Amniotic epithelial cell (primary cell): ENCODE data around the gene PKDCC.
"Not testable (repeated sequence)": the region's sequence is repeated elsewhere in the genome, so short reads cannot be mapped to it uniquely, and the experiment has no call there.

ENCODE experiments used
- DNase-seq: peaks from one replicate; pipeline ENCODE4 v3.0.0-alpha.2; 2010; ENCODE audit warnings: low read depth

Gene PKDCC

GRCh38 chr2:42030829-42031228 is 17.0 kb upstream of the PKDCC start:
- DNase-seq: no peak

DNA sequence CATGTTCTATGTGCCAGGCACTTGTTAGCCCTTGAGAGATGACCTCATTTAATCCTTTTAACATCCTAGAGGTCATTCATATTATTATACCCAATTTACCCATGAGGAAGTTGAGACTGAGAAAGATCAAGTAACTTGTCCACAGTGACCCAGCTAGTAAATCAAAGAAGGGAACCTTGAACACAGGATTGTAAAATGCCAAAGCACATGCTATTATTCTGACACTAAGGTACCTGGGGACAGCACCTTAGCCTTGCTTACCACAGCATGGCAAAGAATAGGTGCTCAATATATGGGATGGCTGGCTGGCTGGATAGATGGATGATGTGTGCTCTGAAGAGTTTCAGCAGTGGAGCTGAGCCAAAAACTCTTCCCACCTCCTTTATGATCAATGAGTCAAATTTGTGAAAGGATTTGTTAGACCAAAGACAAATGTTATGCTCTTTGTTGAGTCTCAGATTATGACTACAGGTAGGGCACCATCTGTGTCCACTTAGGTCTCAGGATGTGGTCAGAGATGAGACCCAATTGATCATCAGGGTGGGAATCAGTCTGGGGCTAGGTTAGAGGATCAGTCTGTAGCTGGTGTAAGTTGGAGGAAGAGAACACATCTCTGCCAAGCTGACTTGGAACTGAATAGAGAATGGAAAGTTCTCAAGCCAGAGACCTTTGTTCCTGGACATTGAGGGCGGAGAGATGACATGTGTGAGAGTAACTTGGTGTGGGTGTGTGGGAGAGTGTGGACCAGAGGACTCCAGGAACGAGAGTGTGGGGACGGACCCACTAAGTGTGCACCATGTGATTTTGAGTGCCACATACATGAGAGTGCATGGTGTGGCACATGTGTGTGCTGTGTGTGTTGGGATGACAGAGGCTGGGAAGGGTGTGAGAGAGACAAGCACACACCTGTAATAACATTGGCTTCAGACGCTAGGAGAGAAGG is 16.3 kb upstream of the PKDCC start:
- no peak for DNase-seq

- DNase-seq: no peak
Observed at GRCh38 chr2:42032224-42032620, 15.6 kb upstream of the PKDCC start.

- no peak for DNase-seq
Observed at GRCh38 chr2:42032745-42033144, 15.1 kb upstream of the PKDCC start.

DNA sequence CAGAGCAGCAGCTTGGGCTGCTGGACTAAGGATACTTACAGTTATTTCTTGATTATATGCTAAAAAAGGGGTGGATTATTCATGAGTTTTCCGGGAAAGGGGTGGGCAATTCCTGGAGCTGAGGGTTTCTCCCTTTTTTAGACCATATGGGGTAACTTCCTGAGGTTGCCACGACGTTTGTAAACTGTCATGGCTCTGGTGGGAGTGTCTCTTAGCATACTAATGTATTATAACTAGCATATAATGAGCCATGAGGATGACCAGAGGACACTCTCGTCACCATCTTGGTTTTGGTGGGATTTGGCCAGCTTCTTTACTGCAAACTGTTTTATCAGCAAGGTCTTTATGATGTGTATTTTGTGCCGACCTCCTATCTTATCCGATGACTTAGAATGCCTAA is 13.7 kb upstream of the PKDCC start:
- not testable (repeated sequence) for DNase-seq

DNA sequence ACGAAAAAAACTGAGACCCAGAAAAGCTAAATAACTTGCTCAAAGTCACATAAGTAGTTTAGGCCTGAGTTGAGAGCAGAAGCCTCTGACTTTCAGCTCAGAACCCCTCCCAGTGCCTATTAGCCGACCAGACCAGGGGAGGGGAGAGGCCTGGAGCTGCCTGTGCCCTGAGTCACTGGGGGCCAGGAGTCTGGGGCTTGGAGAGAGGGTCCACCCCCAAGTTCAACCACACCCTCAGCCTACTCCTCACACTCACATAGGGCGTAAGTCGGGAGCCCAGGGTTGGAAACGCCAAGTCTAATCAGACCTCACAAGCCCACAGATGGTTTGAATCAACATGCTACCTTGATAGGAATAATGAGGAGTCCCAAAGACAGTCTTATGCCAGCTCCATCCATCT is 12.6 kb upstream of the PKDCC start:
- no peak for DNase-seq

- no peak for DNase-seq
Observed at GRCh38 chr2:42036413-42036812, 11.4 kb upstream of the PKDCC start.

- DNase-seq: no peak
Observed at GRCh38 chr2:42036940-42037339, 10.9 kb upstream of the PKDCC start.

- no peak for DNase-seq
Observed at GRCh38 chr2:42040643-42041278, 7.1 kb upstream of the PKDCC start.

DNA sequence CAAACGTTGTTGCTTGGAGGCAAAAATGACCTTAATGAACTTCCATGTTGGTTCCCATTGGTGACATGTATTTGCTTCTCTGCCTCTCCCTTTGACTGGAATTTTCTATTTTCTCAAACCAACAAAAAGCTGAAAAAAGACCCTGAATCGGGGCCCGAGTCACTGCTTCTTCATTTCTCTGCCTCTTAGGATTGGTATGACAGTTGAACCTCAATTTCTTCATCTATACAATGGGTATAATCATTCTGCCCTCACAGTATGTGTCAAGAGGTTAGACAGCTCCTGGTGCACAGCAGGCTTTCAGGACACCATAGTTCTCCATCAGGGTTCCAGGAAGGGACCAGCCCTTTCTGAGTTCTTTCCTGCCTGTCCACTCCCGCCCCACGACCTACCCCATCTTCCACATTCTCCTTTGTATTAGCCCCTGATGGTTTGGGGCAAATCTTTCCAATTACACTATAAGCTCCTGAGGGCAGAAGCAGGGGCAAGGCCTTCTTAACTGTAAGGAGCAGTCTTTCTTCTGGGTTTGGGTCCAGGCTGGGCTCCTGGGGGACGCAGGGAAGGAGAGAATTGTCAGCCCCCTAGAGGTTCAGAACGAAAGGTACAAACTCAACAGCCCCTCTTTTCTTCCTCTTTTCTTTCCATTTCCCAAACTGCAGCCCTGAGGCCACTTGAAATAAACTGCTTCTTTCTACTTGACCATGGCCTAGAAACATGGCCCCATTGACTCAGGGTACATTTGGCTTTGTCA is 6.3 kb upstream of the PKDCC start:
- no peak for DNase-seq

- DNase-seq: no peak
Observed at GRCh38 chr2:42042631-42043355, 5.0 kb upstream of the PKDCC start.

DNA sequence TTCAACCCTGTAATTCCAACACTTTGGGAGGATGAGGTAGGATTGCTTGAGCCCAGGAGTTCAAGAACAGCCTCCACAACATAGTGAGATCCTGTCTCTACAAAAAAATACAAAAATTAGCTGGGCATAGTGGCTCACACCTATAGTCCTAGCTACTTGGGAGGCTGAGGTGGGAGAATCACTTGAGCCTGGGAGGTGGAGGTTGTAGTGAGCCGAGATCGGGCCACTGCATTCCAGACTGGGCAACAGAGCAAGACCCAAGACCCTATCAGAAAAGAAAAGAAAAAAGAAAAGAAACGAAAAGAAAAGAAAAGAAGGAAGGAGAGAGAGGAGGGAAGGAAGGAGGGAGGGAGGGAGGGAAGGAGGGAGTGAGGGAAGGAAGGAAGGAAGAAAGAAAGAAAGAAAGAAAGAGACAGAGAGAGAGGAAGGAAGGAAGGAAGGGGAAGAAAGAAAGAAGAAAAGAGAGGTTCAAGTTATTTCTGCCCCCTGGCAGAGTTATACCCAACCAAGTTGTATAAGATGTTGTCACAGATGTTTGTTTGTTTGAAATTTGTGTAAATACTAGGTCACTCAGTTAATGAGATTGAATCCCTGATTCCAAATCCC is 3.9 kb upstream of the PKDCC start:
- DNase-seq: no peak

GRCh38 chr2:42044939-42045338 is 2.9 kb upstream of the PKDCC start:
- no peak for DNase-seq

- DNase-seq: no peak
Observed at GRCh38 chr2:42045352-42045751, 2.5 kb upstream of the PKDCC start.

DNA sequence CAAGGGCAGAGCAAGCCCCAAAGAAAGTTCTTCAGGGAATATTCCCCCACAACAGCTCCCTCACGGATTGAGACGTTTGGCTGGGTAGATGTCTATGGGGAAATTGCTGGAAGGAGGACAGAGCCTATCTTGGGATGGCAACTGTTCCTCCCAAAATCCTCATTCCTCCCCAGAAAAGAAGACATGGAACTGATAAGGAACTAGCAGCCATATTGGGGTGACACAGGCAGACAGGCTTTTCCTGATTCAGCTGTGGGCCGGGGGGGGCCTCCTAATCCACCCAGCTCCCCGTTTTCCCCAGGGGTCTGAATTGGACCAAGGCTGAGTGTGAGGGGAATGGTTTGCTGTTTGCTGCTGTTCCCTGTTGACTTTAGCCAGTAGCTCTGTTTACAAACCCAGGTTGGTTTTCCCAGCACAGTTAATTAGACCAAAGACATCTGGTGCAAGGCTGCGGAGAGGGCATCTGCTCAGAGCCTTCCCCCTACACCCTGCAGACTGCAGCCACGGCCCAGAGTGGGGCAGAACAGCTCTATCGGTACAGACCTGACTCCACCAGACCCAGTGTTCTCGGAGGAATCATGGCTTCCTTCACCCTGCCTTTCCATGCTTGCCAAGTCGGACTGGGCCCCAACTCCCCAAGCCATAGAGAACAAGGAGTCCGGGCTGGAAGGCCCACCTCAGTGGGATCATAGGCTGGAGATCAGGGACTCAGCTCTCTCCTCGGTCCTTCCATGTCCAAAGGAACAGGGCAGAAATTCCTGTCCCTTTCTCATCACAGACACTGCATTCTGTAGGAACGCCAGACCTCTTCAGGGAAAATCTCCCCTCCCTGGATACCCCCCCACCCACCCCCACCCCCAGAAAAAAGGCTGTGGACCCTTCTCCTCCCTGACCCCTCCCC is 1.7 kb upstream of the PKDCC start:
- DNase-seq: peak; percentile 57

GRCh38 chr2:42046819-42047487 is 868 bp upstream of the PKDCC start:
- DNase-seq: no peak

DNA sequence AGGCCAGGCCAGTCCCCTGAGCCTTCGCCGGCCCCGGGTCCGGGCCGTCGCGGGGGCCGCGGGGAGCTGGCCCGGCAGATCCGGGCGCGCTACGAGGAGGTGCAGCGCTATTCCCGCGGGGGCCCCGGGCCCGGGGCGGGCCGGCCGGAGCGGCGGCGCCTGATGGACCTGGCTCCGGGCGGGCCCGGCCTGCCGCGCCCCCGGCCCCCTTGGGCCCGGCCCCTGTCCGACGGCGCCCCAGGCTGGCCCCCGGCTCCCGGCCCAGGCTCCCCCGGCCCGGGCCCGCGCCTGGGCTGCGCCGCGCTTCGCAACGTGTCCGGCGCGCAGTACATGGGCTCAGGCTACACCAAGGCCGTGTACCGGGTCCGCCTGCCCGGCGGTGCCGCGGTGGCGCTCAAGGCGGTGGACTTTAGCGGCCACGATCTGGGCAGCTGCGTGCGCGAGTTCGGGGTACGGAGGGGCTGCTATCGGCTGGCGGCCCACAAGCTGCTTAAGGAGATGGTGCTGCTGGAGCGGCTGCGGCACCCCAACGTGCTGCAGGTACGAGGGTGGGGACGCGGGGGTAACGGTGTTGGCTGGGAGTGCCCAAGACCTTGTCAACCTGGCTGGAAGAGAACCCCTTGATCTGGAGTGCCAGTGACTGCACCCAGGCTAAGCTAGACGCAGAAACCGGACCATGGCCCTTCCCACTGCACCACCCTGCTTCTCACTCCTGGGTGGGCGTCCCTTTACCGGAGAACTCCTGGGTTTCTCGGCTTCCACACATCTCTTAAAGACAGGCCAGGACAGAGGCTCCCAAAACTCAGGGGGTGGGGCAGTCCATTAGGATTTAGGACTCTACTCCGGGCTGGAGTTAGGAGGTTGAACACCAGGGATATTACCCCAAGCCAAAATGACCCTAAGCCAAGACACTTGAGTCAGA is 739 bp downstream of the PKDCC start:
- no peak for DNase-seq

- no peak for DNase-seq
Observed at GRCh38 chr2:42049221-42050009, 1.6 kb downstream of the PKDCC start.
